Liver (tissue), 3 donors: Measurements from ENCODE around the gene KLRC2.

ENCODE experiments used
- CTCF ChIP-seq: fragments of 150-350 bp; IDR thresholded peaks from 2 replicates; pipeline ENCODE4 v1.5.1; 2017; ENCODE audit warnings: improper control_type of control experiment, low read depth, low read length; ENCODE audit not compliant: missing input control
- MAX ChIP-seq: IDR thresholded peaks from 2 replicates; pipeline ENCODE4 v1.6.1; 2016; ENCODE audit warnings: antibody characterized with exemption
- SP1 ChIP-seq: IDR thresholded peaks from 2 replicates; pipeline ENCODE4 v1.6.1; 2018; ENCODE audit warnings: antibody characterized with exemption, mild to moderate bottlenecking
- donor health status: healthy.
- donor health status: healthy.

GRCh38 chr12:10388624-10389413, 47.0 kb downstream of the KLRC2 start:
- no peak for TF ChIP-seq MAX
- TF ChIP-seq SP1: no peak
- no peak for TF ChIP-seq CTCF
